ENCODE measurements around the gene PCDHGA11. TPM values are rescaled to one million over a fixed set of nuclear protein-coding genes. Genes with fewer than 3 reads are reported as not detected.
A peak's percentile ranks its signal among the peaks of the same experiment; 100 is the strongest.
"Not testable (repeated sequence)": the region's sequence is repeated elsewhere in the genome, so short reads cannot be mapped to it uniquely, and the experiment has no call there.

PCDHGA11 gene
- total RNA-seq, 1 experiment from 2014 or later, result 0.66 TPM

- no peaks in the 10 kb centered on the region for H4K20me1 ChIP-seq (ENCODE audit: low read length)
- H3F3A ChIP-seq (ENCODE audit: low read length, unreplicated experiment), result no peaks in the 10 kb centered on the region
- no peak overlapping the region for H2AFZ ChIP-seq (ENCODE audit: low read length)
- no peak overlapping the region for H3K27ac ChIP-seq (ENCODE audit: low read length)
- H3K4me1 ChIP-seq (ENCODE audit: insufficient read depth, low read length), result no peaks in the 10 kb centered on the region
- no peak overlapping the region for H3K4me2 ChIP-seq (ENCODE audit: low read length)
- no peak overlapping the region for H3K9ac ChIP-seq (ENCODE audit: low read length)
- H3K79me2 ChIP-seq (ENCODE audit: low read length), result no peaks in the 10 kb centered on the region
- DNase-seq (no peak), ATAC-seq (no peak)
- ChIA-PET POLR2A (ENCODE audit: unreplicated experiment) (no interaction called here), CTCF (no interaction called here)
- TF ChIP-seq CTCF (conservative IDR thresholded peaks at IDR 0.05; ENCODE audit: low read depth, low read length) (no peak), EZH2 (IDR thresholded peaks at IDR 0.05; ENCODE audit: low read length, unreplicated experiment) (no peak), EZH2phosphoT487 (IDR thresholded peaks at IDR 0.05; ENCODE audit: borderline replicate concordance, low read length) (no peak)
- BruUV-seq (replicated peaks), result no TSS peak
- intact Hi-C loops (cut with micrococcal nuclease), result no loop called here
- no peak overlapping the region for H3K4me3 ChIP-seq (ENCODE audit: low read length)
- no peaks in the 10 kb centered on the region for H3K36me3 ChIP-seq (ENCODE audit: low read depth, low read length)
- no peaks in the 10 kb centered on the region for H3K27me3 ChIP-seq (ENCODE audit: low read length)
- 0 out of 2 replicates have a peak, but pooled peaks cover 6% of the 10 kb centered on the region for H3K9me3 ChIP-seq (ENCODE audit: low read length)
- no peaks in the 10 kb centered on the region for H3K9me2 ChIP-seq (replicated peaks; ENCODE audit: low read length)
These were observed 36.2 kb upstream of the PCDHGA11 start for GRCh38 chr5:141384471-141385267.

GRCh38 chr5:141387557-141388311 is 33.1 kb upstream of the PCDHGA11 start, which contains the start of gene PCDHGB4:
Gene PCDHGB4, plus strand, starts transcription at chr5:141387698. Its CDS starts 187 bp downstream, at chr5:141387885.
- H3K27ac ChIP-seq (ENCODE audit: low read length); CTCF ChIA-PET; H3K4me2 ChIP-seq (ENCODE audit: low read length); H3K36me3 ChIP-seq (ENCODE audit: low read depth, low read length); POLR2A ChIA-PET (ENCODE audit: unreplicated experiment); BruUV-seq (replicated peaks); H3K79me2 ChIP-seq (ENCODE audit: low read length); H2AFZ ChIP-seq (ENCODE audit: low read length); H3K27me3 ChIP-seq (ENCODE audit: low read length); H3K4me1 ChIP-seq (ENCODE audit: insufficient read depth, low read length); H4K20me1 ChIP-seq (ENCODE audit: low read length); H3F3A ChIP-seq (ENCODE audit: low read length, unreplicated experiment); H3K9me2 ChIP-seq (replicated peaks; ENCODE audit: low read length); intact Hi-C loops (cut with micrococcal nuclease); H3K9ac ChIP-seq (ENCODE audit: low read length); H3K4me3 ChIP-seq (ENCODE audit: low read length); H3K9me3 ChIP-seq (ENCODE audit: low read length): not testable (repeated sequence)
- TF ChIP-seq CTCF (conservative IDR thresholded peaks at IDR 0.05; ENCODE audit: low read depth, low read length), result peak; percentile 31
- peak; percentile 35 for ATAC-seq
- DNase-seq, result peak; percentile 23

- H3K36me3 ChIP-seq (ENCODE audit: low read depth, low read length), result no peaks in the 10 kb centered on the region
- no peak overlapping the region for H3K4me2 ChIP-seq (ENCODE audit: low read length)
- no peaks in the 10 kb centered on the region for H3K79me2 ChIP-seq (ENCODE audit: low read length)
- BruUV-seq (replicated peaks), result no TSS peak
- no peaks in the 10 kb centered on the region for H3K27me3 ChIP-seq (ENCODE audit: low read length)
- H3K9me2 ChIP-seq (replicated peaks; ENCODE audit: low read length), result no peaks in the 10 kb centered on the region
- POLR2A ChIA-PET (ENCODE audit: unreplicated experiment), result interaction anchor here (0.6 kb wide), 1 partner anchor 41 kb away, joined by 10 read pairs; no protein-coding TSS in a partner anchor
- CTCF ChIA-PET, result no interaction called here
- H3K4me1 ChIP-seq (ENCODE audit: insufficient read depth, low read length), result no peaks in the 10 kb centered on the region
- H3K9ac ChIP-seq (ENCODE audit: low read length), result no peak overlapping the region
- no peaks in the 10 kb centered on the region for H3F3A ChIP-seq (ENCODE audit: low read length, unreplicated experiment)
- ATAC-seq (no peak), DNase-seq (no peak)
- no peak overlapping the region for H3K4me3 ChIP-seq (ENCODE audit: low read length)
- 0 out of 2 replicates have a peak, but pooled peaks cover 6% of the 10 kb centered on the region for H3K9me3 ChIP-seq (ENCODE audit: low read length)
- intact Hi-C loops (cut with micrococcal nuclease), result no loop called here
- no peaks in the 10 kb centered on the region for H4K20me1 ChIP-seq (ENCODE audit: low read length)
- no peak overlapping the region for H2AFZ ChIP-seq (ENCODE audit: low read length)
- H3K27ac ChIP-seq (ENCODE audit: low read length), result no peak overlapping the region
- TF ChIP-seq EZH2 (IDR thresholded peaks at IDR 0.05; ENCODE audit: low read length, unreplicated experiment) (no peak), CTCF (conservative IDR thresholded peaks at IDR 0.05; ENCODE audit: low read depth, low read length) (no peak), EZH2phosphoT487 (IDR thresholded peaks at IDR 0.05; ENCODE audit: borderline replicate concordance, low read length) (no peak)
These were observed 32.2 kb upstream of the PCDHGA11 start for GRCh38 chr5:141388661-141389060.

Data from PC-3 (cell line).